DMS153 (cell line): Measurements from ENCODE around the gene NPTXR.
A peak's percentile ranks its signal among the peaks of the same experiment; 100 is the strongest.

Experiments used
- DNase-seq: peaks from one replicate; lab custom pipeline; 2025; lab: John Stamatoyannopoulos, UW

NPTXR gene

GRCh38 chr22:38843657-38844314, at the start of gene NPTXR:
TSS of gene NPTXR (minus strand) at chr22:38844028.
- DNase-seq = no peak

- no peak for DNase-seq
These were observed 47.4 kb upstream of the NPTXR start for GRCh38 chr22:38891256-38891655.

GRCh38 chr22:38890377-38890776, 46.5 kb upstream of the NPTXR start:
- DNase-seq = no peak

DNA sequence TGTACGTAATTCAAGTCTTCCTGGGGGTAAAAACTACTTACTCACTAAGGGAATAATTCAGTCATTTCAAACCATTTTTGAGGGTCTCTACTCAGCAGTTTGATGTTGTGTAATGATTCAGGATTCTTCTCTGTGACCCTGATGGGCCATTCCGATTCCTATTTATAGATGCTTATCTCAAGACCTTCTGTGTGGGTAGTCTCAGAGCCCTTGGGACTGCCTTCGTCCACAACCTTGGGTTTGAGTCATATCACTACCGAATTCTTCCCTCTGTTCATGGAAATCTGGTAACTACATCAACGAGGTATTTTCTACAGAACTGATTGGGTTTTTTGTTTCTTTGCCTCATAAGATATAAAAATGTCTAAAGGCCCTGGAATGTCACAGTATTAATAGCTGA, 42.5 kb upstream of the NPTXR start:
- DNase-seq = no peak

GRCh38 chr22:38882972-38883622, 39.3 kb upstream of the NPTXR start:
- DNase-seq = no peak

DNA sequence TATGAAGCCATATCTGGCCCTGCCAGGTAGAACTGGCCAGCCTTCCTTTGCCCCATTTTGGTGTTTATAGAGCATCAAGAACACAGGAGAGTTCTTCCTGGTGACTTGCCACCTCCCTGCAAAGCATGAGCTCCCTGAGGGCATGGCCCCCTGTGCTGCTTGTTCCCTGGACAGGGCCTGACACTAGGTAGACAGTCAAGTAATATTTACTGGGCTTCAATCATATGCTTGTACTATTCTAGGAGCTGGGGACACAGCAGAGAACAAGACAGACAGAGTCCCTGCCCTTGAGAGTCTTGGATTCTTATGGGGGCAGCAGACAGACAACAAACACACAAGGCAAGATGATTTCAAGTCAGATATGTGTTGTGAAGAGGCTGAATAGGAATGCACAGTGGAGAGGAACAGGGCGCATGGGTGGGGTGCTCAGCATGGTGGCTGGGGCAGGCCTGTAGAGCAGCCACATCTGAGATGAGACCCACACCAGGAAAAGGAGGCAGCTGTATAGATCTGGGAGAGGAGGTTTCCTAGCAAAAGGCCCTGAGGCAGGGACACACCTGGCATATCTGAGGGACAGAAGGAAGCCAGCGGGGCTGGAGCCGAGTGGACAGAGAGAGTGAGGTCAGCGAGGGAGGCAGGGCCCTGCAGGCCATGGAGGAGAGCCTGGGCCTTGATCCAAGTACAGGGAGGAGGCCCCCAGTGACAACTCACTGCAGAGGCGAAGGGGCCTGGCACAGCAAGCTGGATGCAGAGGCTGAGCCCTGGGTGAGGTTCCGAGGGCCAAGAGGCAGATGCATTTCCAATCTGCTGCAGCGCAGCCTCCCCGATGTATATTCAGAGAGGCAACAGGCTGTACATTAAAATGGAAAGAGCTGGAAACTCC, 38.4 kb upstream of the NPTXR start:
- DNase-seq = no peak

DNA sequence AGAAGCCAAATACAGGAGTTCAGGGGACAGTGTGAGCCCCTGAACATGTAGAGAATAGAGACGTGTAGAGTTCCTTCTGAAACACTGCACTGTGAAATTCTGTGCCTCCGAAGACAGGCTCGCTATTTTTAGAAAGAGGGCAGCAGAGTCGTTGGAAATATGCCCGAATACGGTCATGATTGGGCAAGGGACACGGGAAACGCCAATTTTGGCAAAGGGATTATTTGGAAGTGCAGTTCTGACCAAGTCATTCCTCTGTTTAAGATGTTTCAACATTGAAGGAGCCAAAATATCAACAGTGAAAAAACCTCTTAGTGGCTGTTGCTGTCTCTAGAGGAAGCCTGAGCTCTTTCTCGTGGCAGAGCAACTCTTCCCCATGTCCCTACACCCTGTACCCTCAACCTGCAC, 37.6 kb upstream of the NPTXR start:
- DNase-seq = no peak

- no peak for DNase-seq
These were observed 36.1 kb upstream of the NPTXR start for GRCh38 chr22:38879961-38880360.

- DNase-seq = no peak
These were observed 35.4 kb upstream of the NPTXR start for GRCh38 chr22:38879108-38879729.

DNA sequence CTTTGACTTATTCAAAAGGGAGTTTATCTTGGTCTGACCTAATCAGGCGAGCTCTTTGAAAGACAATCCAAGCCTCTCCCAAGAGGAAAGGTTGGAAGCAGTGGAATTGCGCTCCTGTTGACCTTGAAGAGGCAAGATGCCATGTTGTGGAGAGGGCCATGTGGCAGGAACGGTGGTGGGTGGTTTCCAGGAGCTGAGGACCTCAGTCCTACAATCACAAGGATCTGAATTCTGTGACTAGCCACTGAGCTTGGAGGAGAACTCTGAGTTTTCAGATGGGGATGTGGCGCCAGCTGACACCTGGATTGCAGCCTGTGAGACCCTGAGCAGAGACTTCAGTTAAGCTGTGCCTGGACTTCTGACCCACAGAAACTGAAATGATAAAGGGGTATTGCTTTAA, 34.2 kb upstream of the NPTXR start:
- no peak for DNase-seq

DNA sequence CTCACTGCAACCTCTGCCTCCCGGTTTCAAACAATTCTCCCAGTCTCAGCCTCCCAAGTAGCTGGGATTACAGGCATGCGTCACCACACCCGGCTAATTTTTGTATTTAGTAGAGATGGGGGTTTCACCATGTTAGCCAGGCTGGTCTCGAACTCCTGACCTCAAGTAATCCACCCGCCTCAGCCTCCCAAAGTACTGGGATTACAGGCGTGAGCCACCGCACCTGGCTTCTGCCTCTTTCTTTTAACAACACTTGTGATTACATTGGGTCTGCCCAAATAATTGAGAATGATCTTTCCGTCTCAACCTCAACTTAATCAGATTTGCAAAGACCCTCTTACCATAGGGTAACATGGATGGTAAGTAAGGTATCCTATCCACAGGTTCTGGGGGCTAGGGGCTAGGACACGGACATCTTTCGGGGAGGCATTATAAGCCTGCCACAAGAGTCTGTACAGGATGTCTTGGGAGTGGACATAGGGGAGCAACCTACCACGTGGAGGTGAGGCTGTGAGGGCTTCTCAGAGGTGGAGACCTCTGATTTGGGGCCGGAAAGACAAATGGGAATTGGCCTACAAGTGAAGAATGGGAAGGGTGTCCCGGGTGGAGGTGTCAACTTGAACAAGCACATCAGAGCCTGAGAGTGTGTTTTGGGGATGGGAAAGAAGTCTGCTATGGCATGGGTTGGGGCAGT, 30.8 kb upstream of the NPTXR start:
- DNase-seq = no peak

DNA sequence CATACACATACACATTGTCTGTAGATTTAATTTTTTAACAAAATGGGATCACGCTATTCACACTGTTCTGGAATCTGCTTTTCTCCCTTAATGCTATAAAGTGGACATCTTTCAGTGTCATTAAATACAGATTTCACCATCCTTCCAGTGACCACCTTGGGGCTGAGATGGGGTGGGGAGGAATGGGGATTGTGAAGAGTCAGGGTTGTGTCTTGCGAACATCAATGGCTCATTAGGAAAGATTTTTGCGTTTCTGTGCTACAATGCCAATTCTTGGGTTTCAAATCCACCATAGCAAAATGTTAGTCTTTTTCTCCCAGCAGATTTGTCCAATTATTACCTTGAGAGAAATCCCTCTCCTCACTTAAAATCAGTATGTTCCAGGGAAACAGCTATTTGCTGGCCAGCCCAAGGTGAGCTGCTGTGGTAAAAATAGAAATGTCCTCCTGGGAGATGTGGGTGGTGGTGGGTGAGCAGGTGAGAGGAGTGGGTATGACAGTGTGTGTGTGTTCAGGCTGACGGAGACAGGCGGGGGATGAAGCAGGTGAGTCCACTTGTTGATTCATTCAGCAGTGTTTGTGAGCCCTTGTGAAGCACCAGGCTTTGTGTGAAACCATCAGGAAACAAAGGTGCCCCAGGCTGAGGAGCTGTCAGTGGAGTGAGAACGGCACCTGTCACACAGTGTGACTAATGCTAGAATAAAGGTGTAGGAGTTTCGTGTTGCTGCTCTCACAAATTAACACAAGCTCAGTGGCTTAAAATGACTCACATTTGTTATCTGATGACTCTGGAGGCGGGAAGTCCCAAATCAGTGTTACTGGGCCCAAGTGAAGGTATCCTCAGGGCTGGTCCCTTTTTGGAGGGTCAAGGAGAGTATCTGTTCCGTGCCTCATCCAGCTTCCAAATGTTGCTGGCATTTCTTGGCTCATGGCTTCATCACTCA, 29.9 kb upstream of the NPTXR start:
- DNase-seq = peak; percentile 98

- DNase-seq = no peak
These were observed 29.0 kb upstream of the NPTXR start for GRCh38 chr22:38872831-38873248.

GRCh38 chr22:38872172-38872830, 28.5 kb upstream of the NPTXR start, which contains the start of gene CBX6:
TSS of gene CBX6 (minus strand) at chr22:38872216. CDS start at chr22:38872190, 26 bp downstream.
- peak; percentile 88 for DNase-seq

- no peak for DNase-seq
These were observed 27.7 kb upstream of the NPTXR start for GRCh38 chr22:38871360-38872171.

DNA sequence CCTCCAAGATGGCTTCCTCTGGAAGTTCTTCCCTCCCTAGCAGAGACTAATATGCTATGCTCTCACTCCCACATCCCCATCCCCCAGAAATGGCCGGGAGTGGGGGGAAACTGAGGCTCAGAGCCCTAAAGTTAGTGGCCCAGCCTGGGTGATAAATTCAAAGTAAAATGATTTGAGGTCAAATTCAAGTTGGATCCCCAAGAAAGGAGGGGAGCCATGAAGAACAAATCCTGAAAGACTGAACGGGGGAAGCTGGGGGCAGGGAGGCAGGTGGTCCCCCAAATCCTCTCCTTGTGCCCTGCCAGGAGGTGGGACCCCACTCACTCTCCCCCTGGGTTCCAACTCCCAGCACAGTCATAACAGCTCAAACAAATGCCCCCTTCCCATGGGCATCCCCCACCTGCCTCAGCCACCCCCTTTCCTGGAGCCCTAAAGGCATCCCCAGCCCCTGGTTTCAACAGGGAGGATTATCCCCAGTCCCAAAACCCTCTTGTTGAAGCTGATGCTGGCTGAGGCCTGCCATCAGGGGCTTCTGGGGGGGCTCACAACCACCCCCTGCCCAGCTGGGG, 27.0 kb upstream of the NPTXR start:
- DNase-seq = no peak

GRCh38 chr22:38870312-38870741, 26.5 kb upstream of the NPTXR start:
- peak; percentile 58 for DNase-seq

- no peak for DNase-seq
These were observed 25.8 kb upstream of the NPTXR start for GRCh38 chr22:38869663-38870062.
